Smooth muscle cell (in vitro differentiated cells): ENCODE measurements around the gene SELENOK. TPM values are rescaled to one million over a fixed set of nuclear protein-coding genes. Genes with fewer than 3 reads are reported as not detected.

Source experiments
- DNase-seq: peaks from one replicate; lab custom pipeline; 2025; ENCODE audit not compliant: unreplicated experiment; lab: John Stamatoyannopoulos, UW
- H2AFZ ChIP-seq: fragments of 200-600 bp; sonication (generic); 2 replicates; pipeline ENCODE4 v1.6.0; 2016; ENCODE audit warnings: antibody characterized with exemption, low read depth, mild to moderate bottlenecking
- H3F3A ChIP-seq: fragments of 200-600 bp; sonication (generic); 2 replicates; pipeline ENCODE4 v1.6.0; 2017; ENCODE audit warnings: antibody characterized with exemption, low read depth
- H3K27ac ChIP-seq: fragments of 200-600 bp; sonication (generic); 2 replicates; pipeline ENCODE4 v1.5.1; 2016; ENCODE audit warnings: low read depth, mild to moderate bottlenecking
- H3K27me3 ChIP-seq: fragments of 200-600 bp; sonication (generic); 2 replicates; pipeline ENCODE4 v1.6.1; 2016; ENCODE audit warnings: low read depth, mild to moderate bottlenecking
- H3K36me3 ChIP-seq: fragments of 200-600 bp; sonication (generic); 2 replicates; pipeline ENCODE4 v1.5.1; 2016; ENCODE audit warnings: low read depth
- H3K4me1 ChIP-seq: fragments of 200-600 bp; sonication (generic); 2 replicates; pipeline ENCODE4 v1.5.1; 2016; ENCODE audit warnings: low read depth
- H3K4me2 ChIP-seq: fragments of 200-600 bp; sonication (generic); 2 replicates; pipeline ENCODE4 v1.6.0; 2016; ENCODE audit warnings: mild to moderate bottlenecking
- H3K4me3 ChIP-seq: fragments of 200-600 bp; sonication (generic); 2 replicates; pipeline ENCODE4 v1.5.1; 2016; ENCODE audit warnings: mild to moderate bottlenecking
- H3K79me2 ChIP-seq: fragments of 200-600 bp; sonication (generic); 2 replicates; pipeline ENCODE4 v1.6.0; 2016; ENCODE audit warnings: low read depth, mild to moderate bottlenecking
- H3K9ac ChIP-seq: fragments of 200-600 bp; sonication (generic); 2 replicates; pipeline ENCODE4 v1.6.0; 2016; ENCODE audit warnings: low read depth
- H3K9me3 ChIP-seq: fragments of 200-600 bp; sonication (generic); replicated peaks from 2 replicates; pipeline ENCODE4 v1.5.1; 2016; ENCODE audit warnings: low read depth
- H4K20me1 ChIP-seq: fragments of 200-600 bp; sonication (generic); 2 replicates; pipeline ENCODE4 v1.6.0; 2016; ENCODE audit warnings: low read depth
- CTCF ChIP-seq: fragments of 200-600 bp; sonication (generic); IDR thresholded peaks from 2 replicates; pipeline ENCODE4 v1.5.1; 2017; ENCODE audit warnings: borderline replicate concordance, mild to moderate bottlenecking, antibody characterized with exemption; ENCODE audit not compliant: insufficient read depth, poor library complexity, severe bottlenecking
- WGBS: methylation state at CpG from one replicate; pipeline ENCODE4 v1.1.7; 2016; ENCODE audit warnings: low lambda C conversion rate; 5-methylcytosine and 5-hydroxymethylcytosine counted together
- polyA plus RNA-seq: library from polyadenylated mRNA; unstranded; fragments of >200 nt; fragmentation: Nextera tagmentation; extraction: Ambion mirVana; gene quantifications from 2 replicates; pipeline ENCODE4 v1.2.1, GENCODE V29; 2016
- total RNA-seq: library from RNA; depleted of rRNA; stranded (reverse); fragments of >200 nt; gene quantifications from 2 replicates; pipeline ENCODE4 v1.2.3, GENCODE V29; 2014

The SELENOK gene
- total RNA-seq (67.7 and 72.0 TPM in 2 replicates), polyA plus RNA-seq (183 and 199 TPM in 2 replicates)

GRCh38 chr3:53891497-53892285, at the start of gene SELENOK:
Gene SELENOK, minus strand, starts transcription at chr3:53891859.
- peak within 1 kb of the TSS; percentile 99 for H3K9ac ChIP-seq
- peak within 1 kb of the TSS; percentile 96 for H3K27ac ChIP-seq
- peak; percentile 87 for DNase-seq
- H3K9me3 ChIP-seq = no peaks in the 10 kb centered on the region
- H3K36me3 ChIP-seq = no peaks in the 10 kb centered on the region
- peaks cover 24% of the 10 kb centered on the region for H3K27me3 ChIP-seq
- H3K4me3 ChIP-seq = peak within 1 kb of the TSS; percentile 92
- H3K4me2 ChIP-seq = peak within 1 kb of the TSS; percentile 95
- H3F3A ChIP-seq = no peaks in the 10 kb centered on the region
- H4K20me1 ChIP-seq = peaks cover 43% of the 10 kb centered on the region
- no peak for TF ChIP-seq CTCF
- peaks cover 13% of the 10 kb centered on the region for H3K4me1 ChIP-seq
- H2AFZ ChIP-seq = peak within 1 kb of the TSS; percentile 50
- H3K79me2 ChIP-seq = peaks cover 43% of the 10 kb centered on the region
- WGBS = 1% methylated on average over 73 of the region's 73 CpGs

- H3K9ac ChIP-seq = no peak overlapping the region
These were observed 49.5 kb upstream of the SELENOK start for GRCh38 chr3:53941184-53941583.

GRCh38 chr3:53940623-53941022, 49.0 kb upstream of the SELENOK start:
- no peak for TF ChIP-seq CTCF
- Histone ChIP-seq H3K27me3 (peaks cover 66% of the 10 kb centered on the region), H3F3A (peaks cover 6% of the 10 kb centered on the region), H3K4me1 (no peaks in the 10 kb centered on the region), H3K9me3 (peaks cover 5% of the 10 kb centered on the region), H3K36me3 (no peaks in the 10 kb centered on the region), H3K4me3 (no peak overlapping the region), H2AFZ (no peak overlapping the region), H3K27ac (no peak overlapping the region), H3K4me2 (no peak overlapping the region), H4K20me1 (no peaks in the 10 kb centered on the region), H3K9ac (no peak overlapping the region), H3K79me2 (no peaks in the 10 kb centered on the region)
- DNase-seq = no peak
- WGBS = 92% methylated on average over 1 of the region's 1 CpG

More at GRCh38 chr3:53941184-53941583, 49.5 kb upstream of the SELENOK start:
- Histone ChIP-seq H3K79me2 (no peaks in the 10 kb centered on the region), H3K27me3 (peaks cover 66% of the 10 kb centered on the region), H3K9me3 (peaks cover under 1% of the 10 kb centered on the region), H3K4me3 (no peak overlapping the region), H3K36me3 (no peaks in the 10 kb centered on the region), H3K4me1 (no peaks in the 10 kb centered on the region), H3K4me2 (no peak overlapping the region), H3K27ac (no peak overlapping the region), H3F3A (peaks cover 6% of the 10 kb centered on the region), H4K20me1 (no peaks in the 10 kb centered on the region), H2AFZ (no peak overlapping the region)
- TF ChIP-seq CTCF = no peak
- DNase-seq = no peak
- WGBS = 77% methylated on average over 6 of the region's 6 CpGs
